Vagina (tissue), 2 donors: ENCODE measurements around the gene COG1.

ENCODE experiments used
- POLR2A ChIP-seq, 2 donors: fragments of 450-650 bp; IDR thresholded peaks; one replicate each; pipeline ENCODE4 v1.6.1; 2017; ENCODE audit warnings: antibody characterized with exemption in 2 of 2, mild to moderate bottlenecking in 2 of 2, moderate library complexity in 2 of 2
- POLR2AphosphoS5 ChIP-seq, 2 donors: sonication (generic); formaldehyde crosslinking; IDR thresholded peaks; one replicate each; pipeline ENCODE4 v1.9.0; 2017; ENCODE audit warnings: antibody characterized with exemption in 2 of 2, mild to moderate bottlenecking in 2 of 2, low read depth in 1 of 2; ENCODE audit not compliant: insufficient read depth in 1 of 2
- TF ChIP-seq, protein P1 (sequence below), 3 experiments: fragments of 450-650 bp in 2 of 3; fragments of 200-600 bp in 1 of 3; sonication (generic) in 1 of 3; IDR thresholded peaks; one replicate each; pipeline ENCODE4 v1.5.1; 2017 to 2019; ENCODE audit warnings: antibody characterized with exemption in 3 of 3, mild to moderate bottlenecking in 2 of 3, moderate library complexity in 2 of 3

DNA sequence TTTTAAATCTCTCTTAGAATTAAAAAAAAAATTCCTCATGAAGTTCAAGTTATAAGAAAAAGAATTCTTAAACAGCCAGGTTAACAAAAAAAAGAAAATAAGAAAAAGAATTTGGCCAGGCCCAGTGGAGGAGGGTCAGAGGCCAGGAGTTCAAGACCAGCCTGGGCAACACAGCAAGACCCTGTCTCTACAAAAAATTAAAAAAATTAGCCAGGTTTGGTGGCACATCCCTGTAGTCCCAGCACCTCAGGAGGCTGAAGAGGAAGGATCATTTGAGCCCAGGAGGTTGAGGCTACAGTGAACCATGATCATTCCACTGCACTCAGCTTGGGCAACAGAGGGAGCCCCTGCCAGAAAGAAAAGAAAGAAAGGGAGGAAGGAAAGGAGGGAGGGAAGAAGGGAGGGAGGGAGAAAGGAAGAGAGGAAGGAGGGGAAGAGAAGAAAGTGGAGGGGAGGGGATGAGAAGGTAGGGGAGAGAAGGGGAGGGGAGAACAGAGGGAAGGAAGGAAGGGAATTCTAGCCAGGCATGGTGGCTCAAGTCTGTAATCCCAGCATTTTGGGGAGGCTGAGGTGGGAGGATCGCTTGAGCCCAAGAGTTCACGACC, 30.9 kb downstream of the COG1 start:
- TF ChIP-seq, protein P1, sequence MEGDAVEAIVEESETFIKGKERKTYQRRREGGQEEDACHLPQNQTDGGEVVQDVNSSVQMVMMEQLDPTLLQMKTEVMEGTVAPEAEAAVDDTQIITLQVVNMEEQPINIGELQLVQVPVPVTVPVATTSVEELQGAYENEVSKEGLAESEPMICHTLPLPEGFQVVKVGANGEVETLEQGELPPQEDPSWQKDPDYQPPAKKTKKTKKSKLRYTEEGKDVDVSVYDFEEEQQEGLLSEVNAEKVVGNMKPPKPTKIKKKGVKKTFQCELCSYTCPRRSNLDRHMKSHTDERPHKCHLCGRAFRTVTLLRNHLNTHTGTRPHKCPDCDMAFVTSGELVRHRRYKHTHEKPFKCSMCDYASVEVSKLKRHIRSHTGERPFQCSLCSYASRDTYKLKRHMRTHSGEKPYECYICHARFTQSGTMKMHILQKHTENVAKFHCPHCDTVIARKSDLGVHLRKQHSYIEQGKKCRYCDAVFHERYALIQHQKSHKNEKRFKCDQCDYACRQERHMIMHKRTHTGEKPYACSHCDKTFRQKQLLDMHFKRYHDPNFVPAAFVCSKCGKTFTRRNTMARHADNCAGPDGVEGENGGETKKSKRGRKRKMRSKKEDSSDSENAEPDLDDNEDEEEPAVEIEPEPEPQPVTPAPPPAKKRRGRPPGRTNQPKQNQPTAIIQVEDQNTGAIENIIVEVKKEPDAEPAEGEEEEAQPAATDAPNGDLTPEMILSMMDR (IDR thresholded peaks at IDR 0.05), result no peak
- TF ChIP-seq POLR2A (IDR thresholded peaks at IDR 0.05) (no peak), POLR2AphosphoS5 (IDR thresholded peaks at IDR 0.05; ENCODE audit: insufficient read depth in 1 of 2, low read depth in 1 of 2) (no peak)
